NT2/D1 (cell line): ENCODE data around the gene RHOF.

Experiments used
- SUZ12 ChIP-seq: IDR thresholded peaks from 2 replicates; pipeline ENCODE4 v1.6.1; 2011; ENCODE audit not compliant: insufficient read length, insufficient read depth; ENCODE audit errors: extremely low read depth
- YY1 ChIP-seq: IDR thresholded peaks from 2 replicates; pipeline ENCODE4 v1.6.1; 2011; ENCODE audit not compliant: insufficient read length, insufficient read depth
- ZNF274 ChIP-seq: IDR thresholded peaks from 2 replicates; pipeline ENCODE4 v1.6.1; 2011; ENCODE audit warnings: mild to moderate bottlenecking, low read depth, low read length

DNA sequence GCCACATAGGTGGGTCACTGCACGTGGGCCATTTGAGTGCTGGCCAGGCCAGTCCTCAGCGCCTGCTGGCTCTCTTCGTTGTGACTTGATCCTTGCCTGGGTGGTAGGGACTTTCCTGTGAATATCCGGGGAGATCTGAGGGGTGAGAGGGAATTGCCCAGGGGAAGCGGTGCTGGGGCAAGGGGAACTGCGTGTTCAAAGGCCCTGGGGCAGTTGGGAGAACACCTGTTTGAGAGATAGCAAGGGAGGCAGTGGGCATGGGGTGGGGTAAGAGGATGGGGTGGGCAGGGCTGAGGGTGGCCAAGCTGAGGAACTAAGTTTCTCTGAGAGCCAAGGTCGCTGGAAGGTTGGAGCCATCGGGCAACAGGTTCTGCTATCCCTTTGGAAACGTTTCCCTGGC, 35.3 kb upstream of the RHOF start:
- TF ChIP-seq ZNF274 (no peak), YY1 (no peak), SUZ12 (no peak)
